Hepatocyte (in vitro differentiated cells): ENCODE data around the gene SNTG2.

Source experiments
- CTCF ChIP-seq: fragments of 200-600 bp; sonication (generic); IDR thresholded peaks from 2 replicates; pipeline ENCODE4 v1.5.1; 2016; ENCODE audit warnings: antibody characterized with exemption, mild to moderate bottlenecking; ENCODE audit not compliant: poor library complexity
- EZH2 ChIP-seq: fragments of 200-600 bp; sonication (generic); IDR thresholded peaks from 2 replicates; pipeline ENCODE4 v1.6.1; 2016; ENCODE audit warnings: antibody characterized with exemption, mild to moderate bottlenecking, borderline replicate concordance
- EZH2phosphoT487 ChIP-seq: fragments of 200-600 bp; sonication (generic); IDR thresholded peaks from one replicate; pipeline ENCODE4 v1.6.1; 2018; ENCODE audit warnings: antibody characterized with exemption, mild to moderate bottlenecking, low read depth, moderate library complexity; ENCODE audit not compliant: unreplicated experiment, severe bottlenecking

GRCh38 chr2:1193801-1194200, 243.2 kb downstream of the SNTG2 start:
- TF ChIP-seq CTCF (no peak), EZH2 (no peak), EZH2phosphoT487 (no peak)
